Tibial nerve (tissue), 4 donors: ENCODE measurements around the gene NFE2L3.

Experiments
- CTCF ChIP-seq, 5 experiments: fragments of 200-600 bp in 3 of 5; fragments of 450-650 bp in 2 of 5; sonication (generic) in 3 of 5; IDR thresholded peaks; one replicate each; pipeline ENCODE4 v1.5.1; 2016 to 2019; ENCODE audit warnings: antibody characterized with exemption in 5 of 5, mild to moderate bottlenecking in 3 of 5, moderate library complexity in 2 of 5
- EP300 ChIP-seq, 2 donors: sonication (generic); formaldehyde crosslinking; IDR thresholded peaks; one replicate each; pipeline ENCODE4 v1.6.1; 2017; ENCODE audit warnings: antibody characterized with exemption in 2 of 2, mild to moderate bottlenecking in 1 of 2
- POLR2A ChIP-seq, 2 donors: fragments of 450-650 bp; IDR thresholded peaks; one replicate each; pipeline ENCODE4 v1.6.1; 2017; ENCODE audit warnings: antibody characterized with exemption in 2 of 2, mild to moderate bottlenecking in 2 of 2, moderate library complexity in 2 of 2

GRCh38 chr7:26188206-26188956, 36.4 kb downstream of the NFE2L3 start:
- TF ChIP-seq CTCF (IDR thresholded peaks at IDR 0.05) (no peak), EP300 (IDR thresholded peaks at IDR 0.05) (no peak), POLR2A (IDR thresholded peaks at IDR 0.05) (no peak)
